Measurements from ENCODE around the gene ANKRD37.

- TF ChIP-seq FOXM1 (IDR thresholded peaks at IDR 0.05; ENCODE audit: borderline replicate concordance) (no peak), L3MBTL2 (conservative IDR thresholded peaks at IDR 0.05) (no peak), HDGF (IDR thresholded peaks at IDR 0.05; ENCODE audit: borderline replicate concordance) (no peak), NFRKB (IDR thresholded peaks at IDR 0.05) (no peak), ELF4 (IDR thresholded peaks at IDR 0.05) (no peak), FOXA1 (IDR thresholded peaks at IDR 0.05) (no peak), ARNT (IDR thresholded peaks at IDR 0.05) (no peak), TARDBP (IDR thresholded peaks at IDR 0.05) (no peak), SUZ12 (IDR thresholded peaks at IDR 0.05) (no peak), SP1 (IDR thresholded peaks at IDR 0.05) (no peak), PKNOX1 (IDR thresholded peaks at IDR 0.05) (no peak), BHLHE40 (IDR thresholded peaks at IDR 0.05; ENCODE audit: borderline replicate concordance) (no peak), FOXK2 (IDR thresholded peaks at IDR 0.05) (no peak)
These were observed 20.3 kb downstream of the ANKRD37 start for GRCh38 chr4:185416955-185417354.
